Right atrium auricular region (tissue), 2 donors: ENCODE measurements around the gene CKAP2L. TPM values are rescaled to one million over a fixed set of nuclear protein-coding genes. Genes with fewer than 3 reads are reported as not detected.

Source experiments
- DNase-seq: peaks from one replicate; pipeline ENCODE4 v3.0.0-alpha.2; 2019; ENCODE audit warnings: low spot score
- H3K27ac ChIP-seq, 2 donors: fragments of 200-600 bp; sonication (generic); 1 replicate in 1 of 2; 2 replicates in 1 of 2; pipeline ENCODE4 v1.5.1; 2016 to 2019
- H3K27me3 ChIP-seq, 2 donors: fragments of 200-600 bp; sonication (generic); one replicate each; pipeline versions ENCODE4 v1.5.1 to v1.6.0; 2017 to 2019
- H3K36me3 ChIP-seq: fragments of 200-600 bp; sonication (generic); one replicate; pipeline ENCODE4 v1.5.1; 2016
- H3K4me1 ChIP-seq, 2 donors: fragments of 200-600 bp; sonication (generic); one replicate each; pipeline versions ENCODE4 v1.5.1 to v1.6.0; 2017 to 2019
- H3K4me3 ChIP-seq, 2 donors: fragments of 200-600 bp; sonication (generic); 1 replicate in 1 of 2; 2 replicates in 1 of 2; pipeline ENCODE4 v1.5.1; 2017 to 2019; ENCODE audit warnings: mild to moderate bottlenecking in 1 of 2, moderate library complexity in 1 of 2
- H3K9me3 ChIP-seq, 2 donors: fragments of 200-600 bp; sonication (generic); one replicate each; pipeline ENCODE4 v1.5.1; 2019
- CTCF ChIP-seq, 2 donors: fragments of 200-600 bp; sonication (generic); IDR thresholded peaks; one replicate each; pipeline ENCODE4 v1.5.1; 2019; ENCODE audit warnings: antibody characterized with exemption in 2 of 2
- total RNA-seq, 2 donors: library from RNA; depleted of rRNA; stranded (reverse); fragments of >200 nt; gene quantifications; one replicate each; pipeline ENCODE4 v1.1.0, GENCODE V29; 2016

The CKAP2L gene
- total RNA-seq, 2 donors from 2014 or later = 0.82 TPM; not detected in 1

- Histone ChIP-seq H3K36me3 (no peaks in the 10 kb centered on the region), H3K4me3 (no peak overlapping the region), H3K4me1 (no peaks in the 10 kb centered on the region), H3K27me3 (no peaks in the 10 kb centered on the region), H3K27ac (no peak overlapping the region), H3K9me3 (no peaks in the 10 kb centered on the region)
- DNase-seq = no peak
- no peak for TF ChIP-seq CTCF (IDR thresholded peaks at IDR 0.05)
These were observed 7.1 kb downstream of the CKAP2L start for GRCh38 chr2:112757265-112757664.

- no peaks in the 10 kb centered on the region for H3K36me3 ChIP-seq
- H3K4me3 ChIP-seq = no peak overlapping the region
- no peak for TF ChIP-seq CTCF (IDR thresholded peaks at IDR 0.05)
- DNase-seq = no peak
- no peak overlapping the region for H3K27ac ChIP-seq
- no peaks in the 10 kb centered on the region for H3K4me1 ChIP-seq
- H3K9me3 ChIP-seq = no peaks in the 10 kb centered on the region
- H3K27me3 ChIP-seq = no peaks in the 10 kb centered on the region
These were observed 8.2 kb downstream of the CKAP2L start for GRCh38 chr2:112756207-112756606.

GRCh38 chr2:112755444-112755843 is 9.0 kb downstream of the CKAP2L start:
- H3K9me3 ChIP-seq = no peaks in the 10 kb centered on the region
- no peaks in the 10 kb centered on the region for H3K27me3 ChIP-seq
- H3K4me3 ChIP-seq = no peak overlapping the region
- H3K36me3 ChIP-seq = no peaks in the 10 kb centered on the region
- DNase-seq = no peak
- no peak for TF ChIP-seq CTCF (IDR thresholded peaks at IDR 0.05)
- H3K27ac ChIP-seq = no peak overlapping the region
- no peaks in the 10 kb centered on the region for H3K4me1 ChIP-seq

- H3K4me1 ChIP-seq = no peaks in the 10 kb centered on the region
- H3K27ac ChIP-seq = no peak overlapping the region
- H3K9me3 ChIP-seq = no peaks in the 10 kb centered on the region
- TF ChIP-seq CTCF (IDR thresholded peaks at IDR 0.05) = no peak
- no peak for DNase-seq
- H3K36me3 ChIP-seq = no peaks in the 10 kb centered on the region
- no peaks in the 10 kb centered on the region for H3K27me3 ChIP-seq
- H3K4me3 ChIP-seq = no peak overlapping the region
These were observed 9.8 kb downstream of the CKAP2L start for GRCh38 chr2:112754564-112754963.

- Histone ChIP-seq H3K36me3 (no peaks in the 10 kb centered on the region), H3K9me3 (no peaks in the 10 kb centered on the region), H3K27me3 (no peaks in the 10 kb centered on the region), H3K27ac (no peak overlapping the region), H3K4me1 (no peaks in the 10 kb centered on the region), H3K4me3 (no peak overlapping the region)
- DNase-seq = no peak
- TF ChIP-seq CTCF (IDR thresholded peaks at IDR 0.05) = no peak
These were observed 11.7 kb downstream of the CKAP2L start for GRCh38 chr2:112752667-112753066.

- H3K27me3 ChIP-seq = no peaks in the 10 kb centered on the region
- H3K4me1 ChIP-seq = no peaks in the 10 kb centered on the region
- H3K36me3 ChIP-seq = no peaks in the 10 kb centered on the region
- H3K4me3 ChIP-seq = no peak overlapping the region
- TF ChIP-seq CTCF (IDR thresholded peaks at IDR 0.05) = no peak
- H3K27ac ChIP-seq = no peak overlapping the region
- H3K9me3 ChIP-seq = no peaks in the 10 kb centered on the region
- DNase-seq = no peak
These were observed 12.8 kb downstream of the CKAP2L start for GRCh38 chr2:112751451-112752197.
